CMK (cell line): ENCODE data around the gene SNAP91.
"Not testable (repeated sequence)": the region's sequence is repeated elsewhere in the genome, so short reads cannot be mapped to it uniquely, and the experiment has no call there.

Experiments
- DNase-seq: peaks from one replicate; pipeline ENCODE4 v3.0.0-alpha.2; 2010; ENCODE audit warnings: low read depth

Gene SNAP91

GRCh38 chr6:83708970-83709747 is at the start of gene SNAP91:
Gene SNAP91 (minus strand): TSS chr6:83709101. CDS start chr6:83707927, 1,174 bp downstream.
- no peak for DNase-seq

- no peak for DNase-seq
These were observed 49.6 kb upstream of the SNAP91 start for GRCh38 chr6:83758533-83758932.

- no peak for DNase-seq
These were observed 48.1 kb upstream of the SNAP91 start for GRCh38 chr6:83757021-83757420.

- DNase-seq = no peak
These were observed 47.7 kb upstream of the SNAP91 start for GRCh38 chr6:83756565-83756964.

GRCh38 chr6:83752375-83752774 is 43.5 kb upstream of the SNAP91 start:
- not testable (repeated sequence) for DNase-seq

- no peak for DNase-seq
These were observed 32.2 kb upstream of the SNAP91 start for GRCh38 chr6:83741089-83741488.

- no peak for DNase-seq
These were observed 26.6 kb upstream of the SNAP91 start for GRCh38 chr6:83735461-83735860.

- DNase-seq = no peak
These were observed 21.0 kb upstream of the SNAP91 start for GRCh38 chr6:83729871-83730270.

- no peak for DNase-seq
These were observed 14.0 kb upstream of the SNAP91 start for GRCh38 chr6:83722876-83723275.

GRCh38 chr6:83717809-83718208 is 8.9 kb upstream of the SNAP91 start:
- DNase-seq = no peak

- DNase-seq = no peak
These were observed 3.1 kb upstream of the SNAP91 start for GRCh38 chr6:83711958-83712357.

GRCh38 chr6:83709748-83710050 is 798 bp upstream of the SNAP91 start:
- no peak for DNase-seq

- no peak for DNase-seq
These were observed 343 bp downstream of the SNAP91 start for GRCh38 chr6:83708546-83708969.

- no peak for DNase-seq
These were observed 914 bp downstream of the SNAP91 start for GRCh38 chr6:83707829-83708545.

- no peak for DNase-seq
These were observed 6.2 kb downstream of the SNAP91 start for GRCh38 chr6:83702749-83703148.

- no peak for DNase-seq
These were observed 6.8 kb downstream of the SNAP91 start for GRCh38 chr6:83702077-83702476.

- no peak for DNase-seq
These were observed 12.2 kb downstream of the SNAP91 start for GRCh38 chr6:83696674-83697073.

GRCh38 chr6:83685481-83685880 is 23.4 kb downstream of the SNAP91 start:
- no peak for DNase-seq

- DNase-seq = no peak
These were observed 31.1 kb downstream of the SNAP91 start for GRCh38 chr6:83677791-83678190.

GRCh38 chr6:83637953-83638352 is 70.9 kb downstream of the SNAP91 start:
- no peak for DNase-seq

- DNase-seq = no peak
These were observed 72.1 kb downstream of the SNAP91 start for GRCh38 chr6:83636800-83637199.

- DNase-seq = no peak
These were observed 75.3 kb downstream of the SNAP91 start for GRCh38 chr6:83633609-83634008.

- DNase-seq = no peak
These were observed 75.8 kb downstream of the SNAP91 start for GRCh38 chr6:83633149-83633548.

- DNase-seq = not testable (repeated sequence)
These were observed 79.0 kb downstream of the SNAP91 start for GRCh38 chr6:83629908-83630307.
